ENCODE results near the gene AP4M1. TPM values are rescaled to one million over a fixed set of nuclear protein-coding genes. Genes with fewer than 3 reads are reported as not detected.
"Not testable (repeated sequence)": the region's sequence is repeated elsewhere in the genome, so short reads cannot be mapped to it uniquely, and the experiment has no call there.

The AP4M1 gene
- polyA plus RNA-seq, 1 donor, result 33.2 TPM

DNA sequence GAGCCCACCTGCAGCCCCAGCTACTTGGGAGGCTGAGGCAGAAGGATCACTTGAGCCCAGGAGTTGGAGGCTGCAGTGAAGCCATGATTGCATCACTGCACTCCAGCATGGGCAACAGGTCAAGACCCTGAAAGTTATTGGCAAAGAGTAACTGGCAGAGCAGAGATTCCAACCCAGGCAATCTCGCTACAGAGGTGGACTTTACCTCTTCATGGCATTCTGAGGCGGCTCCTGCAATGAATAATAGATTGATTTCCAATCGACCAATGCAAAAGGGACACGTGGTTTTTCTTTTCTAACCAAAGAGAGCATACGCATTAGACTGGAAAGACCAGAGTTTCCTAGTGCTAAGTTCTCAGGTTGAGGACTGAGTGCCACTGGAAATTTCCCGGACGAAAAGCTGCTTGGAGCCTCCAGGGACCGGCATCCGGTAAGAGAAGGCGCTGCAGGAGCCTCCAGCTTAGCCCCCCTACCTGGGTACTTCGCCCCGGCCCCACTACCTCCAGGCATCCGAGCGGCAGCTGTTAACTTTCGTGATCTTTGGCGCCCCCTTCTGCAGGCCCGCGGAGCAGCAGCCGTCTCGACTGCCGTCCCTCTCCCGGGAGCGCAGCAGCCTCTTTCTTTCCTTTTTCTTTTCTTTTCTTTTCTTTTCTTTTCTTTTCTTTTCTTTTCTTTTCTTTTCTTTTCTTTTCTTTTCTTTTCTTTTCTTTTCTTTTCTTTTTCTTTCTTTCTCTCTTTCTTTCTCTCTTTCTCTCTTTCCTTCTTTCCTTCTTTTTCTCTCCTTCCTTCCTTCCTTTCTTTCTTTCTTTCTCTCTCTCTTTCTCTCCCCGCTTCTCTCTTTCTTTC lies 29.4 kb downstream of the AP4M1 start:
- DNase-seq, result peak; percentile 75

DNA sequence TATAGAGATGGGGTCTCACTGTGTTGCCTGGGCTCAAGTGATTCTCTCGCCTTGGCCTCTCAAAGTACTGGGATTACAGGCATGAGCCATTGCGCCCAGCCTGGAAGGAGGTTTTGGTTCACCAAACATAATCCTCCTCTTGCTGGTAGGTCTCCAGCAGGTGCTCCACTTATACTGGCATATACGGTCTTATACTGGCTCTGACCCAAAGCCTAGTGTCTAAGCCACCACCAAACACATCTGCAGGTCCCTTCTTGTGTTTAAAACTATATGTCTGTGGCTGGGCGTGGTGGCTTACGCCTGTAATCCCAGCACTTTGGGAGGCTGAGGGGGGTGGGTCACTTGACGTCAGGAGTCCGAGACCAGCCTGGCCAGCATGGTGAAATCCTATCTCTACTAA lies 30.7 kb downstream of the AP4M1 start:
- no peak for DNase-seq

DNA sequence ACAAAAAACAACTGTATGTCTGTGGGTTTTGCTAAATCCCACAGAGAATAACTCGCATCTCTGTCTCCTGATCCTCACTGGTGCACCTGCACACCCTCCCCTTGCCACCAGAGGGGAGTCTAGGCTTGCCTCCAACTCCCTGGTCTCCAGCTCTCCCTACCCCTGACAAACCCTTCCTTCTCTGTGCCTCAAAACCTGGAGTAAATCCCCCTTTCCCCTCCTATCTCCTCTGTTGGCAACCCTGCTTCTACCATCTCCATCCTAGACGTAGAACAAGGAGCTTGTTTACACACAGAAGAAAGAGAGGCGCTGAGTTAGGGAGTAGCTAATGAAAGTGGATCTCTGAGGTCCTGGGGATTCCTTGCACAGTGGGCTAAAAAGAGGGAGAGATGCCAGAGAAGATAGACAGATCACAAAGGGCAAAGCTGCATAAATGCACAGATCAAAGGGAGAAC lies 31.3 kb downstream of the AP4M1 start:
- no peak for DNase-seq

DNA sequence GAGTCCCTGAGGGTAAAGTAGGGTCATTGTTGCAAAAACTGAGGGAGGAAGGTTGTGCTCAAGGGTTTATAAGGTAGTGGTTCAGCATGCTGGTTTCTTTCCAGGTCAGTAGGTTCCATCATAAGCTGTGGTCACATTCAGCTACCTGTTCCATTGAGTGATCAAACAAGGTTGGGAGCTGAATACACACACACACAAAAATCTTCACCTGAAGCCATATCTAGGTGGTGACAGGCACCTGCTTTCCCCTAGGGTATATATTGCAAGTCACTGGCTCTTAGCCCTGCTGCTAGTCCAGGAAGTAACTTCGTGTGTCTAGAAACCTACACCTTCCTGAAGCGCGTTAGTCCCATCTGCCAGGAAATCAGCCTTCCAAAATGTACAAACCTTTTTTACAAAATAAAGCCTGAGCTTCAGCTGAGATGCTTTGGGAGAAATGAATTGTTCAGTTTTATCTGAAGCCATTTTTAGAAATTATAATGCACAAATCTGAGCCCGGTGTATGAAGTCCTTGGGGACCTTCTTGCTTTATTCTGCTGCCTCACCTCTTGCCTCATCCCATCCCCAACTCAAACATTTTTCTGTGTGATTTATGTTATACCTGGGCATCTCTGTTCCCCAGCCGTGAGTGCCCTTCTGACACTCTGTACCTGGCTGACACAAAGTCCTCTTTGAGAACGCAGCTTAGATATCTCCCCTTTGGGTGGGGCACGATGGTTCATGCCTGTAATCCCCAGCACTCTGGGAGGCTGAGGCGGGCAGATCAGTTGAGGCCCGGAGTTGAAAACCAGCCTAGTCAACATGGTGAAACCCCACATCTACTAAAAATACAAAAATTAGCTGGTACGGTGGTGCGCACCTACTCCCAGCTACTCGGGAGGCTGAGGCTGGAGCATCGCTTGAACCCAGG lies 36.7 kb downstream of the AP4M1 start:
- DNase-seq, result no peak

DNA sequence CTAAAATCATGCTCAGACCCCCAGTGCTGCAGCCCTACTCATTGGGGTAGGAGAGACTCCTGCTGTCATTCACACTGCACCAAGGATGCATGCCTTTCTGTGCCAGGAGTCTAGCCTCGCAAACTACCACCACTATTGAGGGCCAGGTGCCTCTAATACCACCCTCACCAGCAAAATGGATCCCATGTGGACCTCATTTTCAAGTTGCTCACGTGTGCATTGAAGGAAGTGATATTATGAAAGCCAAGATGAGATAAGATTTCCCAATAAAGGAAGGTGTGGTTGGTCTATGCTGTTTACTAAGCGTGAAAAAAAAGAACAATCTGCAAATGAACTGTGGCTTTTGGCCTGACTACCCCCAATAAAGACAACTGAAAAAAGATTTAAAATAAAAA lies 40.1 kb downstream of the AP4M1 start:
- DNase-seq, result no peak

DNA sequence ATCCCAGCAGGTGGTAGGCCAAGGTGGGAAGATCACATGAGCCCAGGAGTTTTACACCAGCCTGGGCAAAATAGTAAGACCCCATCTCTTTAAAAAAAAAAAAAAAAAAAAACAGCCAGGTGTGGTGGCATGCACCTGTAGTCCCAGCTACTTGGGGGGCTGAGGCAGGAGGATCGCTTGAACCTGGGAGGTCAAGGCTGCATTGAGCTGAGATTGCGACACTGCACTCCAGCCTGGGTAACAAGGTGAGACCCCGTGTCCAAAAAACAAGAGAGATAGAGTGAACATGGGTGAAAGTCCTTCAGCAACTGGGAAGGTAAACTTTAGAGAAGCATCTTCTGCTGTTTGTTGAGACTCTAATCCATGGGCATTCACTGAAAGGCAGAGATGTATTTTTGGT lies 41.0 kb downstream of the AP4M1 start:
- DNase-seq, result no peak

DNA sequence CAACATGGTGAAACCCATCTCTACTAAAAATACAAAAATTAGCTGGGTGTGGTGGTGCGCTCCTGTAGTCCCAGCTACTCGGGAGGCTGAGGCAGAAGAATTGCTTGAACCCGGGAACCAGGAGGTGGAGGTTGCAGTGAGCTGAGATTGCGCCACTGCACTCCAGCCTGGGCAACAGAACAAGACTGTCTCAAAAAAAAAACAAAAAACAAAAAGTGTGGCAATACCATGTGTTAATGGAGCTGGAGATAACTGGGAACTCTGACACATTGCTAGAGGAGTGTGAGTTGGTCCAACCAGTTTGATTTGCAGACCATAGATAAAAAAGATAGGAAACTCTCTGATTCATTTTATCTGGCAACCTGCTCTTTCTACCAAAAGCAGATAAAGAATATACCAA lies 44.9 kb downstream of the AP4M1 start:
- DNase-seq, result not testable (repeated sequence)

DNA sequence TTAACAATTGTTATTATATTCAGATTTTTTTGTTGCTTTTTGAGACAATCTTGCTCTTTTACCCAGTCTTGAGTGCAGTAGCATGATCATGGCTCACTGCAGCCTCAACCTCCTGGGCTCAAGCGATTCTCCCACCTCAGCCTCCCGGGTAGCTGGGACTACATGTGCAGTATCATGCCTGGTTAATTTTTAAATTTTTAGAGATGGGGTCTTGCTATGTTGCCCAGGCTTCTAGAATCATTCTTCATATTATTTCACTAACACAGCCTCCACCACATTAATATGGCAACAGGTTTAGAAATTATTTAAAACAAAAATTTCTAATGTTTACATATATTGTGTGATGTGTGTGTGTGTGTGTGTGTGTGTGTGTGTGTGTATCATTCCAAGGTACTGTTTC lies 45.8 kb downstream of the AP4M1 start:
- no peak for DNase-seq

DNA sequence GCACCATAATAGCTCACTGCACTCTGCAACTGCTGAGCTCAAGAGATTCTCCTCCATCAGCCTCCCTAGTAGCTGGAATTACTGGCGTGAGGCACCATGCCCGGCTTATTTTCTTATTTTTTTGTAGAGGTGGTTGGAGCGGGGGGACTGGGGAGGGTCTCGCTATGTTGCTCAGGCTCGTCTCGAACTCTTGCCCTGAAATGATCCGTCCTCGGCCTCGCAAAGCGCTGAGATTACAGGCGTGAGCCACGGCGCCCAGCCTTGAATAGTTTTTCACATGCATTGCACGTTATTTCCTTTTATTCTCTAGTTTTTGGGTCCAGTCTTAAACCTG lies 46.7 kb downstream of the AP4M1 start:
- DNase-seq, result no peak

DNA sequence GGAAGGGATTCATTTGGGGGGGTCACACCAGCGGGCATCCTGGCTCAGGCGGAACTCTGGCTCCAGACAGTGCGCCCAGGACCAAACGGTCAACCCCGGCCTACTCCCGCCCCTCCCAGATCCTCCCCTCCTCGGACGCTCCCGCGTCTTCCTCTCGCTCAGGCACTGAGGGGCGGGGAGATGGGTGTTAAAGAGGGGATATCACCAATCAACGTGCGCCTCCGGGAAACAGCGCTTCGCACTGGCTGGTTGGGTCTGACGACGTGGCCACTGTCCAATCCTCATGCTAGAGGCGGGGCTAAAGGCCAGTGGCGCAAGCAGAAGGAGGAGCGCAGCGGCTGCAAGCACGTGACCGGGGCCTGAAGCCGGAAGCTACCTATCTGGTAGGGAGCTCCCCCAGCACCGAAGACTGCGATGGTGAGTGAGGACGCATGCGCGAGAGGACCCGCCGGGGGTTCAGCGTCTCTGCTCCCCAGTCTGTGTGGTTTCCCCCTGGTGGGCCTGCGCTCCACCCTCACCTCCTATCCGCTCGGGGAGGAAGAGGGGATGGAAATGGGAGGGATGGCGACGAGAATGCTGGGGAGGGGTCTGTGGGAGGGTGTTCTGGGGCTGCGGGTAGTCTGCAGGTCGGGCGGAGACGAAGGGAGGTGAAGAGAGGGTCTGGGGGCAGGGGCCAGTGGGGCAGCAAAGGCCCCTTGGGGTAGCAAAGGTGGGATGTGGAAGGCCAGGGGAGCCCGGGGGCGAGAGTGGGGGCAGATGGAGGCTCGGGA lies 47.3 kb downstream of the AP4M1 start, which contains the start of gene LAMTOR4:
TSS of gene LAMTOR4 (plus strand) at position 360 of the 770 bp plus-strand sequence. CDS start at position 415, 55 bp downstream.
- DNase-seq, result peak; percentile 97

DNA sequence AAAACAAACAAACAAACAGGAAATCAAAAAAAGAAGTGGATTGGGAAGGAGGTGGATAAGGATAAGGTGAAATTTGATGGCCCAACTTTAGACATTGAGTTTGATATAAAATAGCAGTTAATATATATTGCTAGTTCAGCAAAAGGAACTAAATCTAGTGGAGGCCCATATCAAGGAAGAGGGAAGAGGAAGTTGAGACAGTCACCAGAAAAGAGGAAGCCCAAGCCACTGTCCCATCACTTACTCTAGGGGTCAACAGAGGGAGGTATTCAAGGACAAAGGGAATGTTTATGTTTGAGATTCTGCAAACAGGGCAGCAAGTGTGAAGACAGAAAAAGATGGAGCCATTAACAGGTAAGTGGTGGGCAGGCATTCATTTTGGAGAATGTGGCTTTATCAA lies 51.0 kb downstream of the AP4M1 start:
- no peak for DNase-seq

DNA sequence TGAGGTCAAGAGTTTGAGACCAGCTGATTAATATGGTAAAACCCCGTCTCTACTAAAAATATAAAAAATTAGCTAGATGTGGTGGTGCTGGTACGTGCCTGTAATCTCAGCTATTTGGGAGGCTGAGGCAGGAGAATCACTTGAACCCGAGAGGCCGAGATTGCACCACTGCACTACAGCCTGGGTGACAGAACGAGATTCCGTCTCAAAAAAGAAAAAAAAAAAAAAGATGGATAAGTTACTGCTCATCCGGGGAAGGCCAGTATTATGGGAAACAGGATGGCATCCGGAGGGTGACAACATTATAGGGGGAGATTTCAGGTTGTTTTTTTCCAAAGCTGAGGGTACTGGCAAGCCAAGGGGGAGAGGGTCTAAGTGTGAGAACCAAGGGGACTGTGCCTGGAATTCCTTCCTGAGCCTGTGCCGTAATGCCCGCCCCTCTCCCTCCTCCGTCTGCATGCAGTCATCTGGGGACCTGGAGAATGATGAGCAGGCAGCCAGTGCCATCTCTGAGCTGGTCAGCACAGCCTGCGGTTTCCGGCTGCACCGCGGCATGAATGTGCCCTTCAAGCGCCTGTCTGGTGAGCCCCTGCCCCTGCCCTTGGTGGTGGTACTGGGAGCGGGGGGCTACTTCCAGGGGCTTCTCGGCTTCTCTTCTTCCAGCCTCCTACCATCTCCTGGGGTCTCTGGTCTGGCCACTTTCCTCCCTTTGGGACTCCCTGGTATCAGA lies 51.7 kb downstream of the AP4M1 start:
- no peak for DNase-seq

DNA sequence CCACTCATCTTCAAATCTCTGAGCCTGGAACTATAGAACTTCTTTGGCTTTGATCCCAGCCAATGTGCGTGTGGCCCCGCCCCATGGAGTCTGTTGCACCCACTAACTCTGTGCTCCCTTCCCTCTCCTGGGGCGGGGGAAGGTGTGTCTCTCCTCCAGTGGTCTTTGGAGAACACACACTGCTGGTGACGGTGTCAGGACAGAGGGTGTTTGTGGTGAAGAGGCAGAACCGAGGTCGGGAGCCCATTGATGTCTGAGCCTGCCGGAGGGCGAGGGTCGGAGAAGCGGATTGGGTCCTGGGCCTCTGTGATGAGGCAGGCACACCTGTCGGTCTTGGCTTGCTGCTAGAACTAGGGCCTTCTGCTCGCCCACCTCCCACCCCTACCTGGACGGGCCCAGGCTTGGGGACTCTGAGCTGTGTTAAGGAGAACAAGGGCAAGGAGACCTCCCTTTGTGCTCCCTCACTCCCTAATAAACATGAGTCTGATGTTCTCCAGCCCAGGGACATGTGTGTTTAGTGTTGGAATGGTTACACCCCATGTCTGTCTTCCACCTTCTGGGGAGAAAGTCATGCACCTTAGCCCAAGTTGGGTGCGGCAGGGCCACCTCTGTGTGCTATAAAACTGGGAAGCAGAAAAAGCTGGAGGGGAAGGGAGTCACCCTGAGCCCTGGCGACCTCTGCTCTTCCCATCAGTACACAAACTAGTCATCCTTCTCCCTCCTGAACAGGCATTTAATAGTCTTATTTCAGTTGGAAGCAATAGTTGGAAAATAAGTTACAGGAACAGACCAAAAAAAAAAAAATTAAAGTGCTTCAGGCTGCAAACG lies 52.5 kb downstream of the AP4M1 start:
- no peak for DNase-seq

DNA sequence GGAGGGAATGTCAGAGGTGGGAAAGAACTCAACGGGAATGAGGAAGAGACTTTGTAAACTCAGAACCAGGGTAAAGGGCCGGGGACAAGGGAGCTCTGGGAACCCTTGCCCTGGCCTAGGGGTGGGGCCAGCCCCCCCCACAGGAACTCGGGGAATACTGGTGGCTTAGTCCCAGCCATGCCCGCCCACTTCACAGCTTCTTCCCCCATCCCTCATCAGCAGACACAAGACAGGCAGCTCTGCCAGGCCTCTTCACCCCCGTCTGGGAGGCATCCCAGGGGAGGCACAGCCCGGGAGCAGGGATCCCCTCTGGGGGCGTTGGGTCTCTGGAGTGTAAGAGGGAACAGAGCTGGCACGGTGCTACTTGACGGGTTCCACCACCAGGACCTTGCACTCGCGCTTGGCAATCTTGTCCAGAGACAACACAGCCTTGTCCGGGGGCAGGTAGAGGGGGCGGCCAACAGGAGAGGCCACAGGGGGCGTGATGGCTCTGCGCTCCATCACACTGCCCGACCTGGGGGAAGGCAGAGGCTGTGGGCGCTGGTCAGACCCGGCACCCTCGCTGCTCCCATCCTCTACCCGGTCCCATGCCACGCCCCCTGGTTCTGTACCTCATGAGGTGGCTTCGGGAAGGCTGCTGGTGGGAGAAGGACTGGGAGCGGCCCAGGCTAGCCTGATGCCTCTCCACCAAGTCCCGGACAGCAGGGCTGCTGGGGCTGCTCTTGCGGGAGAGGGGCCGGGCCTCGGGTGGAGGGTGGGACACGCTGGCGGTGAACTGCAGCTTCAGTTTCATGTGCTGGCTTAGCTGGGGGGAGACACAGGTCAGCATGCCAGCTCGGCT lies 53.4 kb downstream of the AP4M1 start:
- DNase-seq, result no peak

DNA sequence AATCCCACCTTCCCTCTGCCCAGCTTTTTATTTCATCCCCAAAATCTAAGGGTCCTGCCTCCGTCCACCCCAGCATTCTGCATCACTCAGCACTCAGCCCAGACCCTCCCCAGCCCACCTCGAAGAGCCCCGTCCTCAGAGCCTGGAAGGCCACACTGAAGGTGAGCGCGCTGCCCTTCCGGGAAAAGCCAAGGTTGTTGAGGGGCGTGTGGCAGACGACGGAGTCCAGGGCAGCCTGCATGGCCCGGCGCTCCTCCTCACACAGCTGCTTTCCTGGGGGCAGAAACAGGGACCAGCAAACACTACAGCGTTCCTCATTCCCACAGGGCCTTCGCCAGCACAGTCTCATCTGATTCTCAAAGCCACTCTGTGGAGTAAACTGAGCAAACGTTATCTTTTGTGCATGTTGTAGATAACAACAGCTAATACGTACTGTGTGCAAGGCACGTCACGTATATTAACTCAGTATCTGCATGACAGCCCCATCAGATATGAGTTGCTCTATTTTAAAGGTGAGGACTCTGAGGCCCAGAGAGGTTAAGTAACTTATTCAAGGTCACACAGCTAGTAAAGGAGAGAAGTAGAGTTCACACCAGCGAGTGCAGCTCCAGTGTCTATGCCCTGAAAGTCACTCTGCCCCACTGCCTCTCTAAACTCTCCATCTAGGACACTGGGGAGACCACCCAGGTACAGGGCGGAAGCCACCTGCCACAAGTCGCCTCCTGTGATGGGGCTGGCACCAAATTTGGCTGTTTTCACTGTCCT lies 54.3 kb downstream of the AP4M1 start:
- DNase-seq, result no peak

DNA sequence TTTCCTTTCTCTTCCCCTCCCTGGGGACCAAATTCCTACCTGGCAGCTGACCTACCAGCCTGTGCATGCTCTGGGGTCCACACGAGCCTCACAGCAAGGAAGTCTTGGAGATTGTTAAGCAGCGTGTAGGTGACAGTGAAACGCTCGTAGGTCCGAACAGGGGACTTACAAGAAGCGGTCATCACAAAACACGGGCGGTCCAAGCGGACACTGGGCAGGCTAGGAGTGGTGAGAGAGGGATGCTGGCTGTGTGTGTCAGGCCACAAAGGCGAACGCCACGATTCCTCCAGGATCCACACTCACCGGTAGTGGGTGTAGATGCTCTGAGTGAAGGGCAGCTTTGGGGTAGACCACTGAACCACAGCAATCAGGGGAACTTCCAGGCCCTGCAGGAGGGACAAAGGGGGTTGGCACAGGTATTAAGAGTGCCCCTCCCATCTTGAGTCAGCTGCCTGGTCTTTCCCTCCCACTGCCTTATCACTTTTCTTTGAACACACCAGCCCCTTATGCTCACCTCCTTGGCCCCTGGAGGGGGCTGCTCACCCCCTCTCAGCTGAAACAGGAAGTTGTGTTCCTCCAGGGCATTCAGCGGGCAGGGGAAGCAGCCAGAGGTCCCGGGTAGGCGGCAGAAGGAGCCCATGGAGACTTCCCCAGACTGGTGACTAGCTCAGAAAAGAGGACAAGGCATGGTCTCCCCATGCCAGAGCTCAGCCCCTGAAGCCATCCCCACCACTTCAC lies 55.1 kb downstream of the AP4M1 start:
- DNase-seq, result no peak

DNA sequence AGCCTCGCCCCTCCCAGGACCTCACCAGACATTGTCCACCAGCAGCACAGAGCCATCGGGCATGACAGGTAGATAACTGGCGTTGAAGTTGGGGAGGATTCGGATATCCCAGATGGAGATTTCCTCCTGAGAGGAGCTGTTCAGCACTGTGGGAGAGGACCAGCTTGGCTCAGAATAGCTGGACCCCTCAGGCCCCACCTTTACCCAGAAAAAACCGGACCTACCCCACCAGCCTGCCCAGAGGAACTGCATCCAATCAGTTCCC lies 55.6 kb downstream of the AP4M1 start:
- no peak for DNase-seq

All from left kidney (tissue), 2 donors.